NOMO-1 treated with DMSO at 0.1 percent for 48 hours (cell line): ENCODE data around the gene LSR.
"Not testable (repeated sequence)": the region's sequence is repeated elsewhere in the genome, so short reads cannot be mapped to it uniquely, and the experiment has no call there.

ENCODE experiments used
- DNase-seq: peaks from one replicate; lab custom pipeline; 2025; ENCODE audit not compliant: unreplicated experiment; lab: John Stamatoyannopoulos, UW

The LSR gene

GRCh38 chr19:35284153-35285094 is 35.6 kb downstream of the LSR start:
- peak; percentile 13 for DNase-seq

- no peak for DNase-seq
These were observed 36.3 kb downstream of the LSR start for GRCh38 chr19:35285095-35285449.

- not testable (repeated sequence) for DNase-seq
These were observed 36.7 kb downstream of the LSR start for GRCh38 chr19:35285465-35285864.

GRCh38 chr19:35286101-35286500 is 37.3 kb downstream of the LSR start:
- not testable (repeated sequence) for DNase-seq

GRCh38 chr19:35287713-35288112 is 38.9 kb downstream of the LSR start:
- no peak for DNase-seq

GRCh38 chr19:35288331-35288730 is 39.5 kb downstream of the LSR start:
- no peak for DNase-seq

GRCh38 chr19:35288906-35289305 is 40.1 kb downstream of the LSR start:
- DNase-seq: no peak

- DNase-seq: no peak
These were observed 41.8 kb downstream of the LSR start for GRCh38 chr19:35290381-35291127.

GRCh38 chr19:35291259-35291658 is 42.5 kb downstream of the LSR start:
- no peak for DNase-seq

GRCh38 chr19:35291916-35292315 is 43.1 kb downstream of the LSR start, which contains the start of gene MAG:
Gene MAG (plus strand): TSS chr19:35292161. CDS start chr19:35295409, 3,248 bp downstream.
- DNase-seq: no peak

GRCh38 chr19:35292421-35293362 is 43.9 kb downstream of the LSR start:
- DNase-seq: no peak

- no peak for DNase-seq
These were observed 44.5 kb downstream of the LSR start for GRCh38 chr19:35293363-35293739.

GRCh38 chr19:35293808-35294207 is 45.0 kb downstream of the LSR start:
- no peak for DNase-seq

- DNase-seq: no peak
These were observed 45.5 kb downstream of the LSR start for GRCh38 chr19:35294328-35294727.

- DNase-seq: no peak
These were observed 46.3 kb downstream of the LSR start for GRCh38 chr19:35294859-35295791.

- DNase-seq: no peak
These were observed 47.1 kb downstream of the LSR start for GRCh38 chr19:35295792-35296462.

GRCh38 chr19:35296644-35297514 is 48.1 kb downstream of the LSR start:
- no peak for DNase-seq

- no peak for DNase-seq
These were observed 48.7 kb downstream of the LSR start for GRCh38 chr19:35297515-35297848.

- DNase-seq: no peak
These were observed 49.1 kb downstream of the LSR start for GRCh38 chr19:35297922-35298321.
